T-cell (primary cell): Measurements from ENCODE around the gene POU4F1. TPM values are rescaled to one million over a fixed set of nuclear protein-coding genes. Genes with fewer than 3 reads are reported as not detected.

ENCODE experiments used
- ATAC-seq, 4 experiments: fragments of 200-7000 bp in 3 of 4; fragments of 150-1000 bp in 1 of 4; cut with Tn5 transposase; replicated peaks in 1 of 4; 1 replicate in 3 of 4; 2 replicates in 1 of 4; pipeline ENCODE4 v1.10.0; 2021; ENCODE audit warnings: moderate library complexity in 3 of 4, mild to moderate bottlenecking in 2 of 4, moderate number of reproducible peaks in 1 of 4
- CTCF ChIA-PET, 2 donors: fragments of 300-600 bp; sonication (Branson Sonifier 250); formaldehyde crosslinking; loops; one replicate each; lab custom pipeline; 2022; ENCODE audit warnings: antibody characterized with exemption in 2 of 2; lab: Charles Lee
- POLR2A ChIA-PET, 2 donors: fragments of 300-600 bp; sonication (Branson Sonifier 250); formaldehyde crosslinking; loops; one replicate each; lab custom pipeline; 2022; ENCODE audit warnings: antibody characterized with exemption in 2 of 2; lab: Charles Lee
- DNase-seq, 35 experiments: peaks; one replicate each; pipeline versions ENCODE4 v3.0.0 to v3.0.0-alpha.2; 2013 to 2023
- H3K27ac ChIP-seq: one replicate; pipeline ENCODE4 v1.5.1; 2013; ENCODE audit warnings: low read length
- H3K27me3 ChIP-seq, 2 experiments: replicated peaks in 1 of 2; 1 replicate in 1 of 2; 2 replicates in 1 of 2; pipeline versions ENCODE4 v1.6.1 to v1.7.0; 2013; ENCODE audit warnings: low read length in 1 of 2, mixed read lengths in 1 of 2; ENCODE audit not compliant: control insufficient read depth in 2 of 2, insufficient read depth in 2 of 2; ENCODE audit errors: extremely low read depth in 1 of 2
- H3K36me3 ChIP-seq, 2 donors: 1 replicate in 1 of 2; 2 replicates in 1 of 2; pipeline versions ENCODE4 v1.6.1 to v1.7.0; 2013; ENCODE audit warnings: low read length in 1 of 2; ENCODE audit not compliant: control insufficient read depth in 2 of 2, insufficient read depth in 1 of 2; ENCODE audit errors: extremely low read depth in 1 of 2
- H3K4me1 ChIP-seq, 2 experiments: 1 replicate in 1 of 2; 2 replicates in 1 of 2; pipeline versions ENCODE4 v1.6.1 to v1.7.0; 2013; ENCODE audit warnings: low read length in 2 of 2, mixed read lengths in 1 of 2; ENCODE audit not compliant: insufficient read depth in 2 of 2, control insufficient read depth in 1 of 2; ENCODE audit errors: extremely low read depth in 1 of 2
- H3K4me3 ChIP-seq, 2 donors: 1 replicate in 1 of 2; 2 replicates in 1 of 2; pipeline versions ENCODE4 v1.5.1 to v1.7.0; 2013; ENCODE audit warnings: mild to moderate bottlenecking in 2 of 2, low read length in 1 of 2, moderate library complexity in 1 of 2; ENCODE audit not compliant: control insufficient read depth in 1 of 2; ENCODE audit errors: extremely low read depth in 1 of 2
- H3K9me3 ChIP-seq: 2 replicates; pipeline ENCODE4 v1.7.0; 2013
- H3K27ac Mint-ChIP-seq, 2 donors: one replicate each; pipeline ENCODE4 v1.8.0; 2020 to 2021; ENCODE audit warnings: mild to moderate bottlenecking in 2 of 2, mixed read lengths in 2 of 2
- H3K27me3 Mint-ChIP-seq, 2 donors: one replicate each; pipeline ENCODE4 v1.8.0; 2021 to 2022; ENCODE audit warnings: mixed read lengths in 2 of 2
- H3K36me3 Mint-ChIP-seq: one replicate; pipeline ENCODE4 v1.8.0; 2021; ENCODE audit warnings: mixed read lengths
- H3K4me1 Mint-ChIP-seq, 3 donors: one replicate each; pipeline ENCODE4 v1.8.0; 2020 to 2022; ENCODE audit warnings: mixed read lengths in 3 of 3, mild to moderate bottlenecking in 1 of 3
- H3K4me3 Mint-ChIP-seq, 3 donors: one replicate each; pipeline ENCODE4 v1.8.0; 2020 to 2022; ENCODE audit warnings: mild to moderate bottlenecking in 3 of 3, mixed read lengths in 3 of 3, moderate library complexity in 3 of 3
- H3K9me3 Mint-ChIP-seq, 3 donors: one replicate each; pipeline ENCODE4 v1.8.0; 2020 to 2022; ENCODE audit warnings: mixed read lengths in 3 of 3
- WGBS: methylation state at CpG from one replicate; pipeline ENCODE4 v1.1.5; 2013; ENCODE audit warnings: missing lambda C conversion rate; ENCODE audit not compliant: insufficient coverage; 5-methylcytosine and 5-hydroxymethylcytosine counted together
- total RNA-seq, 35 experiments: library from RNA in 6 of 35; stranded (reverse) in 6 of 35; fragments of 120-200 nt in 1 of 35; gene quantifications; one replicate each; pipeline versions ENCODE4 v1.2.1 to v1.2.4 and lab custom pipeline; 2013 to 2026

Gene POU4F1
- total RNA-seq, 5 donors from 2014 or later (not counting 1 experiment from before 2014, with no cell fraction given): 0.07 to 0.13 (median 0.10) TPM; not detected in 1

GRCh38 chr13:78636495-78636894 lies 33.1 kb upstream of the POU4F1 start:
- Histone ChIP-seq H3K4me1 (no peaks in the 10 kb centered on the region), H3K4me3 (no peak overlapping the region), H3K36me3 (peaks cover 13 to 69% of the 10 kb centered on the region in 2 donors), H3K9me3 (no peaks in the 10 kb centered on the region), H3K27ac (no peak overlapping the region), H3K27me3 (no peaks in the 10 kb centered on the region)
- no peaks in the 10 kb centered on the region for H3K27me3 Mint-ChIP-seq
- H3K9me3 Mint-ChIP-seq: no peaks in the 10 kb centered on the region
- H3K27ac Mint-ChIP-seq: no peak overlapping the region
- DNase-seq: no peak
- ChIA-PET POLR2A (no interaction called here), CTCF (interaction anchor here in 1 of 2 donors (0.6 kb wide), 1 partner anchor 1159 kb away, joined by 3 read pairs; no protein-coding TSS in a partner anchor)
- peaks cover 7 to 8% (median 8%) of the 10 kb centered on the region in 3 donors for H3K4me1 Mint-ChIP-seq
- H3K4me3 Mint-ChIP-seq: no peak overlapping the region
- ATAC-seq: no peak
- H3K36me3 Mint-ChIP-seq: peaks cover 81% of the 10 kb centered on the region

GRCh38 chr13:78632996-78633395 lies 29.6 kb upstream of the POU4F1 start:
- no peak for ATAC-seq
- Histone ChIP-seq H3K4me1 (no peaks in the 10 kb centered on the region), H3K27ac (no peak overlapping the region), H3K36me3 (peaks cover 13 to 56% of the 10 kb centered on the region in 2 donors), H3K4me3 (no peak overlapping the region), H3K9me3 (no peaks in the 10 kb centered on the region), H3K27me3 (no peaks in the 10 kb centered on the region)
- ChIA-PET CTCF (interaction anchor here (0.7 to 1.2 kb wide), 2 partner anchors 27 to 1716 kb away, joined by 3 read pairs; no protein-coding TSS in a partner anchor), POLR2A (no interaction called here)
- no peak for DNase-seq
- Mint-ChIP-seq H3K36me3 (peaks cover 84% of the 10 kb centered on the region), H3K9me3 (no peaks in the 10 kb centered on the region), H3K27ac (no peak overlapping the region), H3K4me3 (no peak overlapping the region), H3K27me3 (no peaks in the 10 kb centered on the region), H3K4me1 (peaks cover 0 to 12% (median 7%) of the 10 kb centered on the region in 3 donors)
- WGBS: no CpG with 5 or more reads among the region's 4 CpGs

GRCh38 chr13:78631077-78631476 lies 27.7 kb upstream of the POU4F1 start:
- no peak for DNase-seq
- ChIA-PET POLR2A (interaction anchor here in 1 of 2 donors (0.5 kb wide), 1 partner anchor 257 kb away, joined by 3 read pairs; no protein-coding TSS in a partner anchor), CTCF (no interaction called here)
- no peaks in the 10 kb centered on the region for H3K4me1 ChIP-seq
- H3K9me3 ChIP-seq: no peaks in the 10 kb centered on the region
- H3K9me3 Mint-ChIP-seq: no peaks in the 10 kb centered on the region
- H3K4me3 Mint-ChIP-seq: no peak overlapping the region
- peaks cover 0 to 16% (median 10%) of the 10 kb centered on the region in 3 donors for H3K4me1 Mint-ChIP-seq
- H3K27me3 Mint-ChIP-seq: no peaks in the 10 kb centered on the region
- WGBS: no CpG with 5 or more reads among the region's 1 CpG
- no peak overlapping the region for H3K4me3 ChIP-seq
- ATAC-seq: no peak
- peaks cover 9 to 48% of the 10 kb centered on the region in 2 donors for H3K36me3 ChIP-seq
- no peak overlapping the region for H3K27ac ChIP-seq
- peaks cover 80% of the 10 kb centered on the region for H3K36me3 Mint-ChIP-seq
- no peak overlapping the region for H3K27ac Mint-ChIP-seq
- H3K27me3 ChIP-seq: no peaks in the 10 kb centered on the region

- ATAC-seq: no peak
- H3K9me3 ChIP-seq: no peaks in the 10 kb centered on the region
- ChIA-PET POLR2A (interaction anchor here in 1 of 2 donors (0.5 kb wide), 1 partner anchor 256 kb away, joined by 3 read pairs; no protein-coding TSS in a partner anchor), CTCF (no interaction called here)
- peaks cover 81% of the 10 kb centered on the region for H3K36me3 Mint-ChIP-seq
- no peaks in the 10 kb centered on the region for H3K9me3 Mint-ChIP-seq
- no peak overlapping the region for H3K4me3 ChIP-seq
- no peaks in the 10 kb centered on the region for H3K27me3 Mint-ChIP-seq
- H3K4me3 Mint-ChIP-seq: no peak overlapping the region
- H3K4me1 ChIP-seq: no peaks in the 10 kb centered on the region
- no CpG with 5 or more reads among the region's 1 CpG for WGBS
- H3K36me3 ChIP-seq: peaks cover 9 to 54% of the 10 kb centered on the region in 2 donors
- H3K27ac Mint-ChIP-seq: no peak overlapping the region
- DNase-seq: no peak
- peaks cover 0 to 21% (median 10%) of the 10 kb centered on the region in 3 donors for H3K4me1 Mint-ChIP-seq
- H3K27me3 ChIP-seq: no peaks in the 10 kb centered on the region
- H3K27ac ChIP-seq: no peak overlapping the region
These were observed 27.2 kb upstream of the POU4F1 start for GRCh38 chr13:78630511-78630910.

- Mint-ChIP-seq H3K27me3 (no peaks in the 10 kb centered on the region), H3K36me3 (peaks cover 78% of the 10 kb centered on the region)
These were observed 22.0 kb upstream of the POU4F1 start for GRCh38 chr13:78625384-78625783.

GRCh38 chr13:78623132-78623531 lies 19.8 kb upstream of the POU4F1 start:
- Histone ChIP-seq H3K36me3 (peaks cover 0 to 13% of the 10 kb centered on the region in 2 donors), H3K27me3 (no peaks in the 10 kb centered on the region), H3K4me3 (no peak overlapping the region), H3K27ac (no peak overlapping the region), H3K9me3 (no peaks in the 10 kb centered on the region), H3K4me1 (no peaks in the 10 kb centered on the region)
- CTCF ChIA-PET: no interaction called here
- Mint-ChIP-seq H3K4me1 (peaks cover 0 to 25% (median 3%) of the 10 kb centered on the region in 3 donors), H3K27me3 (no peaks in the 10 kb centered on the region), H3K4me3 (no peak overlapping the region), H3K36me3 (peaks cover 72% of the 10 kb centered on the region), H3K27ac (no peak overlapping the region), H3K9me3 (no peaks in the 10 kb centered on the region)
- WGBS: no CpG with 5 or more reads among the region's 3 CpGs
- DNase-seq (no peak), ATAC-seq (no peak)
- POLR2A ChIA-PET: no interaction called here

More at GRCh38 chr13:78625384-78625783, 22.0 kb upstream of the POU4F1 start:
- Mint-ChIP-seq H3K4me3 (no peak overlapping the region), H3K4me1 (peaks cover 0 to 25% (median 3%) of the 10 kb centered on the region in 3 donors), H3K27ac (no peak overlapping the region), H3K9me3 (no peaks in the 10 kb centered on the region)
- Histone ChIP-seq H3K27me3 (no peaks in the 10 kb centered on the region), H3K9me3 (no peaks in the 10 kb centered on the region), H3K4me3 (no peak overlapping the region), H3K36me3 (peaks cover 0 to 19% of the 10 kb centered on the region in 2 donors), H3K4me1 (no peaks in the 10 kb centered on the region), H3K27ac (no peak overlapping the region)
- ChIA-PET CTCF (no interaction called here), POLR2A (no interaction called here)
- DNase-seq (no peak), ATAC-seq (no peak)
- 100% methylated on average over 1 of the region's 2 CpGs for WGBS
